Body of pancreas (tissue), 4 donors: ENCODE measurements around the gene IKZF3. TPM values are rescaled to one million over a fixed set of nuclear protein-coding genes. Genes with fewer than 3 reads are reported as not detected.

Experiments
- microRNA-seq, 2 donors: library from miRNA; unstranded; fragments of <30 nt; microRNA quantifications; one replicate each; pipeline ENCODE4, GENCODE V29; 2016; ENCODE audit warnings: borderline number of aligned reads in 2 of 2, borderline replicate concordance in 2 of 2
- small RNA-seq: library from RNA; depleted of rRNA; stranded (forward); fragments of <200 nt; gene quantifications from one replicate; pipeline ENCODE3, GENCODE V24; 2016
- total RNA-seq, 2 donors: library from RNA; depleted of rRNA; stranded (reverse); fragments of >200 nt; gene quantifications; one replicate each; pipeline ENCODE4 v1.1.0, GENCODE V29; 2016

IKZF3 gene
- total RNA-seq, 2 donors from 2014 or later: 0.78 to 0.99 TPM

Small RNAs within 50 kb of the gene (microRNA-seq; reads per million reads assigned to microRNA genes)
- 0.90 to 1.4 reads per million in 2 donors for gene MIR4728

Small RNAs within 50 kb of the gene (small RNA-seq; reads per million reads assigned to genes)
- gene AC090844.1 (not detected), gene MIR4728 (not detected)

Other genes starting within 250 kb of the IKZF3 start
- gene PPP1R1B, start 237.4 kb downstream of the IKZF3 start, total RNA-seq: 10 to 100 TPM; 38.4 to 75.8 TPM
- 10 to 100 TPM; 30.1 to 63.9 TPM for gene STARD3, start 227.2 kb downstream of the IKZF3 start, total RNA-seq
- gene TCAP, start 199.0 kb downstream of the IKZF3 start, total RNA-seq: under 1 TPM in 1 of 2 donors, not detected in 1; 0.26 TPM
- 1 to 10 TPM; 1.3 to 2.6 TPM for gene PNMT, start 195.9 kb downstream of the IKZF3 start, total RNA-seq
- 10 to 100 TPM; 13.8 to 33.2 TPM for gene PGAP3, start 176.3 kb downstream of the IKZF3 start, total RNA-seq
- gene ERBB2, start 164.2 kb downstream of the IKZF3 start, total RNA-seq: 10 to 100 TPM; 52.4 to 65.3 TPM
- 10 to 100 TPM; 79.1 to 98.2 TPM for gene MIEN1, start 133.8 kb downstream of the IKZF3 start, total RNA-seq
- 10 to 100 TPM; 25.4 to 39.9 TPM for gene GRB7, start 126.4 kb downstream of the IKZF3 start, total RNA-seq
- gene ZPBP2, start 3.9 kb upstream of the IKZF3 start, total RNA-seq: not detected
- gene GSDMB, start 54.3 kb upstream of the IKZF3 start, total RNA-seq: 10 to 100 TPM; 16.3 to 18.5 TPM
- gene ORMDL3, start 63.3 kb upstream of the IKZF3 start, total RNA-seq: 10 to 100 TPM; 65.6 to 91.0 TPM
- not detected for gene LRRC3C, start 63.4 kb upstream of the IKZF3 start, total RNA-seq
- gene GSDMA, start 98.7 kb upstream of the IKZF3 start, total RNA-seq: 1 to 10 TPM in 1 of 2 donors, not detected in 1; 3.4 TPM
- 10 to 100 TPM; 39.6 to 40.2 TPM for gene PSMD3, start 116.5 kb upstream of the IKZF3 start, total RNA-seq
- 1 to 10 TPM in 1 of 2 donors, under 1 TPM in 1; 0.78 to 1.6 TPM for gene CSF3, start 151.1 kb upstream of the IKZF3 start, total RNA-seq
- 10 to 100 TPM; 34.9 to 38.7 TPM for gene MED24, start 190.1 kb upstream of the IKZF3 start, total RNA-seq
- gene THRA, start 198.7 kb upstream of the IKZF3 start, total RNA-seq: 10 to 100 TPM; 37.9 to 61.6 TPM
- gene NR1D1, start 236.3 kb upstream of the IKZF3 start, total RNA-seq: 1 to 10 TPM; 2.3 to 5.9 TPM